ENCODE measurements around the gene SLC26A8. TPM values are rescaled to one million over a fixed set of nuclear protein-coding genes. Genes with fewer than 3 reads are reported as not detected.

SLC26A8 gene
- total and polyA plus RNA-seq, 2 of the 13 experiments (the other 11 are each of a cell fraction or from before 2014, with no cell fraction given): 0.46 TPM; not detected in 1

DNA sequence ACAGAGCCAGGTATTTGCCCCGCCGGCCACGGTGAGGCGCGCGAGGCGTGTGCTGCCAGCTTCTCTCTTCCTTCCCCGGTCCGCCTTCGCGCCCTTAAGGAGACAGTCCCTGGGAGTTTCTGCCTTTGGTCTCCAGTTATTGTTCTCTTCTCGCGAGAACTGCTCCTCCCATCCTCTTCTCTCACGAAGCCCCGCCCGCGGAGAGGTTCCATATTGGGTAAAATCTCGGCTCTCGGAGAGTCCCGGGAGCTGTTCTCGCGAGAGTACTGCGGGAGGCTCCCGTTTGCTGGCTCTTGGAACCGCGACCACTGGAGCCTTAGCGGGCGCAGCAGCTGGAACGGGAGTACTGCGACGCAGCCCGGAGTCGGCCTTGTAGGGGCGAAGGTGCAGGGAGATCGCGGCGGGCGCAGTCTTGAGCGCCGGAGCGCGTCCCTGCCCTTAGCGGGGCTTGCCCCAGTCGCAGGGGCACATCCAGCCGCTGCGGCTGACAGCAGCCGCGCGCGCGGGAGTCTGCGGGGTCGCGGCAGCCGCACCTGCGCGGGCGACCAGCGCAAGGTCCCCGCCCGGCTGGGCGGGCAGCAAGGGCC is 3.2 kb upstream of the SLC26A8 start, which contains the start of gene MAPK14 (continued):
- TF ChIP-seq, protein P1, sequence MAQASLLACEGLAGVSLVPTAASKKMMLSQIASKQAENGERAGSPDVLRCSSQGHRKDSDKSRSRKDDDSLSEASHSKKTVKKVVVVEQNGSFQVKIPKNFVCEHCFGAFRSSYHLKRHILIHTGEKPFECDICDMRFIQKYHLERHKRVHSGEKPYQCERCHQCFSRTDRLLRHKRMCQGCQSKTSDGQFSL (CRISPR knock-in tag; IDR thresholded peaks at IDR 0.05): no peak; the same call in 1 of the 2 replicates
- TF ChIP-seq ZNF788 (CRISPR knock-in tag; IDR thresholded peaks at IDR 0.05; ENCODE audit: borderline replicate concordance): peak; percentile 67
- no peak for TF ChIP-seq ZNF660 (CRISPR knock-in tag; IDR thresholded peaks at IDR 0.05; ENCODE audit: borderline replicate concordance, low read depth)
- TF ChIP-seq ZFP62 (CRISPR knock-in tag; IDR thresholded peaks at IDR 0.05): 0 out of 2 replicates have a peak, but pooled peaks have one; percentile 18
- TF ChIP-seq, protein P2, sequence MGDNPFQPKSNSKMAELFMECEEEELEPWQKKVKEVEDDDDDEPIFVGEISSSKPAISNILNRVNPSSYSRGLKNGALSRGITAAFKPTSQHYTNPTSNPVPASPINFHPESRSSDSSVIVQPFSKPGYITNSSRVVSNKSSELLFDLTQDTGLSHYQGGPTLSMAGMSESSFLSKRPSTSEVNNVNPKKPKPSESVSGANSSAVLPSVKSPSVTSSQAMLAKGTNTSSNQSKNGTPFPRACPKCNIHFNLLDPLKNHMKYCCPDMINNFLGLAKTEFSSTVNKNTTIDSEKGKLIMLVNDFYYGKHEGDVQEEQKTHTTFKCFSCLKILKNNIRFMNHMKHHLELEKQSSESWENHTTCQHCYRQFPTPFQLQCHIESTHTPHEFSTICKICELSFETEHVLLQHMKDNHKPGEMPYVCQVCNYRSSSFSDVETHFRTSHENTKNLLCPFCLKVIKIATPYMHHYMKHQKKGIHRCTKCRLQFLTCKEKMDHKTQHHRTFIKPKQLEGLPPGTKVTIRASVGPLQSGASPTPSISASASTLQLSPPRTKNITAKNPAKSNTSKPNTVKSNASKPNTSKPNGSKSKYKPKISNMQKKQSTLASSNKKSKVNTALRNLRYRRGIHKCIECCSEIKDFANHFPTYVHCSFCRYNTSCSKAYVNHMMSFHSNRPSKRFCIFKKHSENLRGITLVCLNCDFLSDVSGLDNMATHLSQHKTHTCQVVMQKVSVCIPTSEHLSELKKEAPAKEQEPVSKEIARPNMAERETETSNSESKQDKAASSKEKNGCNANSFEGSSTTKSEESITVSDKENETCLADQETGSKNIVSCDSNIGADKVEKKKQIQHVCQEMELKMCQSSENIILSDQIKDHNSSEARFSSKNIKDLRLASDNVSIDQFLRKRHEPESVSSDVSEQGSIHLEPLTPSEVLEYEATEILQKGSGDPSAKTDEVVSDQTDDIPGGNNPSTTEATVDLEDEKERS (CRISPR knock-in tag; IDR thresholded peaks at IDR 0.05): no peak; the same call in 1 of the 2 replicates
- no peak for TF ChIP-seq SMARCC2 (IDR thresholded peaks at IDR 0.05)
- no peak for TF ChIP-seq ZNF468 (CRISPR knock-in tag; IDR thresholded peaks at IDR 0.05)
- TF ChIP-seq, protein P3, sequence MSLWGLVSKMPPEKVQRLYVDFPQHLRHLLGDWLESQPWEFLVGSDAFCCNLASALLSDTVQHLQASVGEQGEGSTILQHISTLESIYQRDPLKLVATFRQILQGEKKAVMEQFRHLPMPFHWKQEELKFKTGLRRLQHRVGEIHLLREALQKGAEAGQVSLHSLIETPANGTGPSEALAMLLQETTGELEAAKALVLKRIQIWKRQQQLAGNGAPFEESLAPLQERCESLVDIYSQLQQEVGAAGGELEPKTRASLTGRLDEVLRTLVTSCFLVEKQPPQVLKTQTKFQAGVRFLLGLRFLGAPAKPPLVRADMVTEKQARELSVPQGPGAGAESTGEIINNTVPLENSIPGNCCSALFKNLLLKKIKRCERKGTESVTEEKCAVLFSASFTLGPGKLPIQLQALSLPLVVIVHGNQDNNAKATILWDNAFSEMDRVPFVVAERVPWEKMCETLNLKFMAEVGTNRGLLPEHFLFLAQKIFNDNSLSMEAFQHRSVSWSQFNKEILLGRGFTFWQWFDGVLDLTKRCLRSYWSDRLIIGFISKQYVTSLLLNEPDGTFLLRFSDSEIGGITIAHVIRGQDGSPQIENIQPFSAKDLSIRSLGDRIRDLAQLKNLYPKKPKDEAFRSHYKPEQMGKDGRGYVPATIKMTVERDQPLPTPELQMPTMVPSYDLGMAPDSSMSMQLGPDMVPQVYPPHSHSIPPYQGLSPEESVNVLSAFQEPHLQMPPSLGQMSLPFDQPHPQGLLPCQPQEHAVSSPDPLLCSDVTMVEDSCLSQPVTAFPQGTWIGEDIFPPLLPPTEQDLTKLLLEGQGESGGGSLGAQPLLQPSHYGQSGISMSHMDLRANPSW (CRISPR knock-in tag; IDR thresholded peaks at IDR 0.05; ENCODE audit: borderline replicate concordance): peak; percentile 89
- TF ChIP-seq XBP1 (CRISPR knock-in tag; IDR thresholded peaks at IDR 0.05): no peak
- TF ChIP-seq, protein P4, sequence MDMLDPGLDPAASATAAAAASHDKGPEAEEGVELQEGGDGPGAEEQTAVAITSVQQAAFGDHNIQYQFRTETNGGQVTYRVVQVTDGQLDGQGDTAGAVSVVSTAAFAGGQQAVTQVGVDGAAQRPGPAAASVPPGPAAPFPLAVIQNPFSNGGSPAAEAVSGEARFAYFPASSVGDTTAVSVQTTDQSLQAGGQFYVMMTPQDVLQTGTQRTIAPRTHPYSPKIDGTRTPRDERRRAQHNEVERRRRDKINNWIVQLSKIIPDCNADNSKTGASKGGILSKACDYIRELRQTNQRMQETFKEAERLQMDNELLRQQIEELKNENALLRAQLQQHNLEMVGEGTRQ (IDR thresholded peaks at IDR 0.05; ENCODE audit: low read depth, low read length): no peak
- TF ChIP-seq, protein P4 (CRISPR knock-in tag; IDR thresholded peaks at IDR 0.05; ENCODE audit: borderline replicate concordance): peak; percentile 78; the same call in 1 of the 2 replicates
- TF ChIP-seq FIP1L1 (IDR thresholded peaks at IDR 0.05; ENCODE audit: borderline replicate concordance, insufficient read depth, low read depth, low read length): 0 out of 2 replicates have a peak, but pooled peaks have one; percentile 55
- peak; percentile 20; the same call in 1 of the 2 replicates for TF ChIP-seq ZSCAN12 (CRISPR knock-in tag; IDR thresholded peaks at IDR 0.05)
- TF ChIP-seq ESRRA (CRISPR knock-in tag; IDR thresholded peaks at IDR 0.05; ENCODE audit: low read depth): no peak; the same call in 1 of the 2 replicates
- TF ChIP-seq, protein P5, sequence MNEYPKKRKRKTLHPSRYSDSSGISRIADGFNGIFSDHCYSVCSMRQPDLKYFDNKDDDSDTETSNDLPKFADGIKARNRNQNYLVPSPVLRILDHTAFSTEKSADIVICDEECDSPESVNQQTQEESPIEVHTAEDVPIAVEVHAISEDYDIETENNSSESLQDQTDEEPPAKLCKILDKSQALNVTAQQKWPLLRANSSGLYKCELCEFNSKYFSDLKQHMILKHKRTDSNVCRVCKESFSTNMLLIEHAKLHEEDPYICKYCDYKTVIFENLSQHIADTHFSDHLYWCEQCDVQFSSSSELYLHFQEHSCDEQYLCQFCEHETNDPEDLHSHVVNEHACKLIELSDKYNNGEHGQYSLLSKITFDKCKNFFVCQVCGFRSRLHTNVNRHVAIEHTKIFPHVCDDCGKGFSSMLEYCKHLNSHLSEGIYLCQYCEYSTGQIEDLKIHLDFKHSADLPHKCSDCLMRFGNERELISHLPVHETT (CRISPR knock-in tag; conservative IDR thresholded peaks at IDR 0.05): peak; percentile 21; the same call in 1 of the 2 replicates
- no peak for TF ChIP-seq RFX1 (IDR thresholded peaks at IDR 0.05)
- TF ChIP-seq ZC3H13 (CRISPR knock-in tag; IDR thresholded peaks at IDR 0.05): no peak
- peak; percentile 48 for TF ChIP-seq FOSL2 (CRISPR knock-in tag; IDR thresholded peaks at IDR 0.05)
- TF ChIP-seq ZNF501 (CRISPR knock-in tag; IDR thresholded peaks at IDR 0.05): peak; percentile 97
- TF ChIP-seq ZNF510 (CRISPR knock-in tag; IDR thresholded peaks at IDR 0.05; ENCODE audit: low read depth): no peak
